Measurements from ENCODE around the gene SPATA31D1. TPM values are rescaled to one million over a fixed set of nuclear protein-coding genes. Genes with fewer than 3 reads are reported as not detected.

SPATA31D1 gene
- polyA plus RNA-seq, 1 experiment: not detected

GRCh38 chr9:81979196-81979595, 9.4 kb upstream of the SPATA31D1 start:
- no peak overlapping the region for H3K4me3 ChIP-seq (ENCODE audit: low read depth, low read length)
- POLR2A ChIA-PET: no interaction called here
- H3K27me3 ChIP-seq (ENCODE audit: control insufficient read depth, insufficient read depth, low read length): no peaks in the 10 kb centered on the region
- DNase-seq (ENCODE audit: low read depth): no peak
- no peak for TF ChIP-seq CTCF (IDR thresholded peaks at IDR 0.05; ENCODE audit: insufficient read depth, low read depth, low read length)
- H3K36me3 ChIP-seq (ENCODE audit: control insufficient read depth, insufficient read depth, low read length): no peaks in the 10 kb centered on the region
- CTCF ChIA-PET: interaction anchor here (1.3 kb wide), 1 partner anchor 8 kb away, joined by 4 read pairs; no protein-coding TSS in a partner anchor

GRCh38 chr9:81980568-81980967, 8.0 kb upstream of the SPATA31D1 start:
- Histone ChIP-seq H3K4me3 (ENCODE audit: low read depth, low read length) (no peak overlapping the region), H3K36me3 (ENCODE audit: control insufficient read depth, insufficient read depth, low read length) (no peaks in the 10 kb centered on the region), H3K27me3 (ENCODE audit: control insufficient read depth, insufficient read depth, low read length) (no peaks in the 10 kb centered on the region)
- ChIA-PET CTCF (interaction anchor here (1.3 kb wide), 1 partner anchor 10 kb away, joined by 4 read pairs; no protein-coding TSS in a partner anchor), POLR2A (no interaction called here)
- peak; percentile 19 for DNase-seq (ENCODE audit: low read depth)
- no peak for TF ChIP-seq CTCF (IDR thresholded peaks at IDR 0.05; ENCODE audit: insufficient read depth, low read depth, low read length)

- DNase-seq (ENCODE audit: low read depth): no peak
- Histone ChIP-seq H3K36me3 (ENCODE audit: control insufficient read depth, insufficient read depth, low read length) (no peaks in the 10 kb centered on the region), H3K4me3 (ENCODE audit: low read depth, low read length) (no peak overlapping the region), H3K27me3 (ENCODE audit: control insufficient read depth, insufficient read depth, low read length) (no peaks in the 10 kb centered on the region)
- CTCF ChIA-PET: interaction anchor here (0.7 kb wide), 1 partner anchor 43 kb away, joined by 4 read pairs; no protein-coding TSS in a partner anchor
- no peak for TF ChIP-seq CTCF (IDR thresholded peaks at IDR 0.05; ENCODE audit: insufficient read depth, low read depth, low read length)
- POLR2A ChIA-PET: no interaction called here
Observed at GRCh38 chr9:81981883-81982282, 6.7 kb upstream of the SPATA31D1 start.

- ChIA-PET CTCF (no interaction called here), POLR2A (no interaction called here)
- Histone ChIP-seq H3K27me3 (ENCODE audit: control insufficient read depth, insufficient read depth, low read length) (no peaks in the 10 kb centered on the region), H3K36me3 (ENCODE audit: control insufficient read depth, insufficient read depth, low read length) (no peaks in the 10 kb centered on the region), H3K4me3 (ENCODE audit: low read depth, low read length) (no peak overlapping the region)
- no peak for DNase-seq (ENCODE audit: low read depth)
- TF ChIP-seq CTCF (IDR thresholded peaks at IDR 0.05; ENCODE audit: insufficient read depth, low read depth, low read length): no peak
Observed at GRCh38 chr9:81984928-81985327, 3.6 kb upstream of the SPATA31D1 start.

- Histone ChIP-seq H3K4me3 (ENCODE audit: low read depth, low read length) (no peak overlapping the region), H3K36me3 (ENCODE audit: control insufficient read depth, insufficient read depth, low read length) (no peaks in the 10 kb centered on the region), H3K27me3 (ENCODE audit: control insufficient read depth, insufficient read depth, low read length) (no peaks in the 10 kb centered on the region)
- CTCF ChIA-PET: no interaction called here
- no peak for DNase-seq (ENCODE audit: low read depth)
- TF ChIP-seq CTCF (IDR thresholded peaks at IDR 0.05; ENCODE audit: insufficient read depth, low read depth, low read length): no peak
- POLR2A ChIA-PET: no interaction called here
Observed at GRCh38 chr9:81986051-81986450, 2.5 kb upstream of the SPATA31D1 start.
